GM19468 (cell line): ENCODE data around the gene ZNF443.
"Not testable (repeated sequence)": the region's sequence is repeated elsewhere in the genome, so short reads cannot be mapped to it uniquely, and the experiment has no call there.

Experiments used
- ATAC-seq: cut with Tn5 transposase; IDR thresholded peaks from one replicate; pipeline ENCODE4 v1.9.1; 2021; ENCODE audit warnings: mild to moderate bottlenecking, moderate library complexity, moderate number of reproducible peaks; ENCODE audit not compliant: unreplicated experiment; ENCODE audit errors: extremely low read depth

Gene ZNF443

GRCh38 chr19:12440541-12441316, at the start of gene ZNF443:
TSS of gene ZNF443 (minus strand) at chr19:12441021. CDS start at chr19:12440914, 107 bp downstream.
- ATAC-seq, result peak; percentile 42

- ATAC-seq, result not testable (repeated sequence)
Measured at GRCh38 chr19:12486265-12486783, 45.5 kb upstream of the ZNF443 start.

GRCh38 chr19:12485571-12485970, 44.8 kb upstream of the ZNF443 start:
- ATAC-seq, result no peak

- no peak for ATAC-seq
Measured at GRCh38 chr19:12485052-12485416, 44.2 kb upstream of the ZNF443 start.

GRCh38 chr19:12484371-12485051, 43.7 kb upstream of the ZNF443 start, which contains the start of gene ZNF709:
TSS of gene ZNF709 (minus strand) at chr19:12484816. CDS start at chr19:12484657, 159 bp downstream.
- ATAC-seq, result peak; percentile 72

GRCh38 chr19:12484011-12484370, 43.2 kb upstream of the ZNF443 start:
- ATAC-seq, result no peak

GRCh38 chr19:12482509-12482886, 41.7 kb upstream of the ZNF443 start:
- ATAC-seq, result no peak

- ATAC-seq, result no peak
Measured at GRCh38 chr19:12481781-12482508, 41.1 kb upstream of the ZNF443 start.

- ATAC-seq, result no peak
Measured at GRCh38 chr19:12478234-12478941, 37.6 kb upstream of the ZNF443 start.

- not testable (repeated sequence) for ATAC-seq
Measured at GRCh38 chr19:12467651-12468050, 26.8 kb upstream of the ZNF443 start.

GRCh38 chr19:12465211-12465610, 24.4 kb upstream of the ZNF443 start:
- no peak for ATAC-seq

- no peak for ATAC-seq
Measured at GRCh38 chr19:12464769-12465168, 23.9 kb upstream of the ZNF443 start.

- not testable (repeated sequence) for ATAC-seq
Measured at GRCh38 chr19:12464139-12464538, 23.3 kb upstream of the ZNF443 start.

GRCh38 chr19:12453495-12453894, 12.7 kb upstream of the ZNF443 start:
- no peak for ATAC-seq

- ATAC-seq, result no peak
Measured at GRCh38 chr19:12450844-12451243, 10.0 kb upstream of the ZNF443 start.

GRCh38 chr19:12448808-12449207, 8.0 kb upstream of the ZNF443 start:
- ATAC-seq, result no peak

GRCh38 chr19:12439686-12440540, 908 bp downstream of the ZNF443 start:
- ATAC-seq, result not testable (repeated sequence)

GRCh38 chr19:12430726-12431299, 10.0 kb downstream of the ZNF443 start:
- ATAC-seq, result not testable (repeated sequence)

GRCh38 chr19:12425888-12426274, 14.9 kb downstream of the ZNF443 start:
- ATAC-seq, result no peak
